Natural killer cell (primary cell): ENCODE data around the gene HDAC11. TPM values are rescaled to one million over a fixed set of nuclear protein-coding genes. Genes with fewer than 3 reads are reported as not detected.

Experiments used
- ATAC-seq, 3 donors: fragments of 150-1000 bp in 2 of 3; fragments of 200-7000 bp in 1 of 3; cut with Tn5 transposase; 1 replicate in 1 of 3; 2 replicates in 2 of 3; pipeline ENCODE4 v1.10.0; 2021; ENCODE audit warnings: mild to moderate bottlenecking in 2 of 3, moderate library complexity in 2 of 3
- DNase-seq, 2 donors: peaks; one replicate each; pipeline versions ENCODE4 v3.0.0 to v3.0.0-alpha.2; 2013 to 2021; ENCODE audit warnings: mixed read lengths in 1 of 2
- H3K27ac ChIP-seq: one replicate; pipeline ENCODE4 v1.5.1; 2013; ENCODE audit warnings: mild to moderate bottlenecking, low read length
- H3K27me3 ChIP-seq: one replicate; pipeline ENCODE4 v1.6.1; 2013; ENCODE audit warnings: low read length; ENCODE audit not compliant: control insufficient read depth, insufficient read depth
- H3K36me3 ChIP-seq: one replicate; pipeline ENCODE4 v1.6.1; 2013; ENCODE audit warnings: low read length; ENCODE audit not compliant: control insufficient read depth, insufficient read depth
- H3K4me1 ChIP-seq: one replicate; pipeline ENCODE4 v1.6.1; 2013; ENCODE audit warnings: low read length; ENCODE audit not compliant: control insufficient read depth, insufficient read depth
- H3K4me3 ChIP-seq: one replicate; pipeline ENCODE4 v1.5.1; 2013; ENCODE audit warnings: low read length
- H3K9me3 ChIP-seq: one replicate; pipeline ENCODE4 v1.6.1; 2013; ENCODE audit warnings: low read length; ENCODE audit not compliant: control insufficient read depth, insufficient read depth
- H3K27ac Mint-ChIP-seq, 2 donors: one replicate each; pipeline ENCODE4 v1.8.0; 2022; ENCODE audit warnings: mild to moderate bottlenecking in 2 of 2, mixed read lengths in 2 of 2, moderate library complexity in 1 of 2
- H3K27me3 Mint-ChIP-seq, 2 donors: one replicate each; pipeline ENCODE4 v1.8.0; 2022; ENCODE audit warnings: low read depth in 2 of 2, mixed read lengths in 2 of 2
- H3K36me3 Mint-ChIP-seq: one replicate; pipeline ENCODE4 v1.8.0; 2022; ENCODE audit warnings: mixed read lengths
- H3K4me1 Mint-ChIP-seq, 2 donors: one replicate each; pipeline ENCODE4 v1.8.0; 2022; ENCODE audit warnings: mixed read lengths in 2 of 2
- H3K4me3 Mint-ChIP-seq: one replicate; pipeline ENCODE4 v1.8.0; 2022; ENCODE audit warnings: mild to moderate bottlenecking, moderate library complexity, mixed read lengths
- H3K9me3 Mint-ChIP-seq, 2 donors: one replicate each; pipeline ENCODE4 v1.8.0; 2022; ENCODE audit warnings: mixed read lengths in 2 of 2
- WGBS: methylation state at CpG from one replicate; pipeline ENCODE4 v1.1.7; 2013; ENCODE audit warnings: missing lambda C conversion rate; ENCODE audit not compliant: insufficient coverage; 5-methylcytosine and 5-hydroxymethylcytosine counted together
- intact Hi-C: fragments of 100-400 bp; cut with micrococcal nuclease; formaldehyde crosslinking; loops from one replicate; pipeline ENCODE4 v1.14.2; 2022
- total RNA-seq, 4 donors: library from RNA; stranded (reverse); fragments of 120-200 nt in 1 of 4; gene quantifications; one replicate each; pipeline versions ENCODE4 v1.2.3 to v1.2.4, GENCODE V29; 2013 to 2022
- TF ChIP-seq, protein P1 (sequence below): fragments of 200-600 bp; IDR thresholded peaks from one replicate; pipeline ENCODE4 v1.8.0; 2022; ENCODE audit warnings: antibody characterized with exemption

Gene HDAC11
- total RNA-seq, 3 donors from 2014 or later (not counting 1 experiment from before 2014, with no cell fraction given) = 3.4 to 5.3 (median 3.9) TPM

DNA sequence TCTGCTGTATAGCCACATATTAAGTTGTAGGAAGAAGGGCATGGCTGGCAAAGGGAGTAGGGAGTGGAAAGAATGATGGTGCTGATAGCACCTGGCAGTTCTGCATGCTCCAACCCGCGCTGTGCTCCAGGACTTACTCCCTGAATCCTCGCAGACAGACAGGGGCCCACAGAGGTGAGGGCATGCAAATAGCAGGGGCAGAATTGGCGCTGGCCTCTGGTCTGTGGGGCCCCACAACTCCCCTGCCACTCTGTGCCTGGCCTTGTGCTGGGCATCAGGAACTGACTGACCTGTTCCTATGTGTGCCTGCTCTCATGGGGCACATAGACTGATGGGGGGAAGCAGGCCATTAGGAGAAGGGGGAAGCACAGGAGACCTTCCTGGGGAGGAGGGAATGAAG is 20.9 kb downstream of the HDAC11 start:
- Histone ChIP-seq H3K4me1 (peaks cover 5% of the 10 kb centered on the region), H3K36me3 (no peaks in the 10 kb centered on the region), H3K9me3 (no peaks in the 10 kb centered on the region), H3K4me3 (no peak overlapping the region), H3K27ac (no peak overlapping the region), H3K27me3 (no peaks in the 10 kb centered on the region)
- Mint-ChIP-seq H3K27ac (no peak overlapping the region), H3K4me1 (peaks cover 0 to 10% of the 10 kb centered on the region in 2 donors), H3K9me3 (no peaks in the 10 kb centered on the region), H3K27me3 (no peaks in the 10 kb centered on the region), H3K36me3 (no peaks in the 10 kb centered on the region), H3K4me3 (no peak overlapping the region)
- ATAC-seq = no peak
- DNase-seq = no peak
- intact Hi-C loops = no loop called here
- TF ChIP-seq, protein P1, sequence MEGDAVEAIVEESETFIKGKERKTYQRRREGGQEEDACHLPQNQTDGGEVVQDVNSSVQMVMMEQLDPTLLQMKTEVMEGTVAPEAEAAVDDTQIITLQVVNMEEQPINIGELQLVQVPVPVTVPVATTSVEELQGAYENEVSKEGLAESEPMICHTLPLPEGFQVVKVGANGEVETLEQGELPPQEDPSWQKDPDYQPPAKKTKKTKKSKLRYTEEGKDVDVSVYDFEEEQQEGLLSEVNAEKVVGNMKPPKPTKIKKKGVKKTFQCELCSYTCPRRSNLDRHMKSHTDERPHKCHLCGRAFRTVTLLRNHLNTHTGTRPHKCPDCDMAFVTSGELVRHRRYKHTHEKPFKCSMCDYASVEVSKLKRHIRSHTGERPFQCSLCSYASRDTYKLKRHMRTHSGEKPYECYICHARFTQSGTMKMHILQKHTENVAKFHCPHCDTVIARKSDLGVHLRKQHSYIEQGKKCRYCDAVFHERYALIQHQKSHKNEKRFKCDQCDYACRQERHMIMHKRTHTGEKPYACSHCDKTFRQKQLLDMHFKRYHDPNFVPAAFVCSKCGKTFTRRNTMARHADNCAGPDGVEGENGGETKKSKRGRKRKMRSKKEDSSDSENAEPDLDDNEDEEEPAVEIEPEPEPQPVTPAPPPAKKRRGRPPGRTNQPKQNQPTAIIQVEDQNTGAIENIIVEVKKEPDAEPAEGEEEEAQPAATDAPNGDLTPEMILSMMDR = no peak
- WGBS = 91% methylated on average over 4 of the region's 4 CpGs

DNA sequence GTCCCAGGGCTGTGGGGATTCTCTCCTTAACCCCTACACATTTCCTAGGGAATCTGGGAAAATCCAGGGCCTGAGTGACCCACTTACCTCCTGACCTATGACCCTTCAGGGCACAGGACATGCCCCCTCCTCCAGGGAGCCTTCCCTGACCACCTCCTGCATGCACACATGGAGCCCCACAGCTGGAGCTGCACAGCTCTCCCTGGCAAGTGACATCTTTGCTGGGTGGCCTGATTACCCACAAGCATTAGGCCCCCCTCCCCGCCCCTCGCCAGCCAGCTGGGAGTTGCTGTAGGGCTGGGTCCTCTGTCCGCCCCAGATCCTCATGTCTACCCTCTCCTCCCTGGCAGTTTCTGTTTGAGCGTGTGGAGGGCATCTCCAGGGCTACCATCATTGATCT is 21.4 kb downstream of the HDAC11 start:
- Mint-ChIP-seq H3K4me1 (peaks cover 0 to 6% of the 10 kb centered on the region in 2 donors), H3K27ac (no peak overlapping the region), H3K4me3 (no peak overlapping the region), H3K36me3 (no peaks in the 10 kb centered on the region), H3K27me3 (no peaks in the 10 kb centered on the region), H3K9me3 (no peaks in the 10 kb centered on the region)
- intact Hi-C loops = no loop called here
- Histone ChIP-seq H3K4me1 (peaks cover 1% of the 10 kb centered on the region), H3K27ac (no peak overlapping the region), H3K4me3 (no peak overlapping the region), H3K36me3 (no peaks in the 10 kb centered on the region), H3K9me3 (no peaks in the 10 kb centered on the region), H3K27me3 (no peaks in the 10 kb centered on the region)
- ATAC-seq (no peak), DNase-seq (no peak)
- 91% methylated on average over 4 of the region's 4 CpGs for WGBS
- TF ChIP-seq, protein P1 = no peak

DNA sequence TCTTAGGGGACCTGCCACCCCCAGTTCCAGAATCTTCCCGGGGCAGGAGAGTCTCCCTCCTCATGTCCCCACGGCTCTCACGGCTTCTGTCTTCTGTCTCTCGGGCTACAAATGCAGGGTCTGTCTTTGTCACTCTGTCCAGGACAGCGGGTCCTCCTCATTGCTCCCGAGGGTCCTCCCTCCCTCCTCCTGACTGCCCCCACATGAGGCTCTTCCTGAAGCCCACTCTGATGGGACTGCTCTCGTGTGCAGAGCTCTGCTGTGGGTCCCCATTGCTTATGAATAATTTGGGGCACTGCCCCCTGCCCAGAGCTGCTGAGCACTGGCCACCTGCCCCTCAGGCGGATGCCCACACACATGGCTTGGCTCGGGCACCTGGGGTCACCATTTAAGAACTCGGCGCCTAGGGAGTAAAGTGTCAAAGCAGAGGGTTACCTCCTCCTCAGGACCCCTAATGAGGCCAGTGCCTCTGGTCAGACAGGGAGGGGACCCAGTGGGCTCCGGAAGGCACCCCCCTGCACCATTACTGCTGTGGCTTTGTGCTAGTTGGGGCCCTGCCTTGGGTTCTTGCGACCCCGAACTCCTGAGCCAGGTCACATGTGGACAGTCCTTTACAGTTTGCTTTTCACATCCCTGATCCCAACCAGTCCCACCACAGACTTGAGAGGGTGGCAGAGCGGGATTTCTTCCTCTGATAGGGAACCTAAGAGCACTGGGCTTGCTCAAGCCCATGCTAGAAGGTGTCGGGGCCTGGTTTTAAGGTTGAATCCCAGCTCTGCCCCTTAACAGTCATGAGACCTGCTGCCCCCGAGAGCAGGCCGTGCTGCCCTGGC is 22.1 kb downstream of the HDAC11 start:
- ATAC-seq = no peak
- intact Hi-C loops = no loop called here

More for the DNA sequence above, 22.1 kb downstream of the HDAC11 start:
- H3K27me3 Mint-ChIP-seq = no peaks in the 10 kb centered on the region
- peaks cover 0 to 4% of the 10 kb centered on the region in 2 donors for H3K4me1 Mint-ChIP-seq
- Histone ChIP-seq H3K27me3 (no peaks in the 10 kb centered on the region), H3K4me3 (no peak overlapping the region), H3K4me1 (no peaks in the 10 kb centered on the region), H3K36me3 (no peaks in the 10 kb centered on the region), H3K9me3 (no peaks in the 10 kb centered on the region), H3K27ac (no peak overlapping the region)
- DNase-seq = no peak
- no peaks in the 10 kb centered on the region for H3K9me3 Mint-ChIP-seq
- TF ChIP-seq, protein P1 = no peak
- H3K4me3 Mint-ChIP-seq = no peak overlapping the region
- WGBS = 89% methylated on average over 18 of the region's 18 CpGs
- no peak overlapping the region for H3K27ac Mint-ChIP-seq
- H3K36me3 Mint-ChIP-seq = no peaks in the 10 kb centered on the region
